Measurements from ENCODE around the gene HAL.
"Not testable (repeated sequence)": the region's sequence is repeated elsewhere in the genome, so short reads cannot be mapped to it uniquely, and the experiment has no call there.

Gene HAL

GRCh38 chr12:95982602-95983001 is 13.5 kb downstream of the HAL start:
- TF ChIP-seq SPI1 (IDR thresholded peaks at IDR 0.05; ENCODE audit: low read depth, low read length) (no peak), POU2F2 (IDR thresholded peaks at IDR 0.05; ENCODE audit: low read depth, low read length) (no peak), POLR2A (IDR thresholded peaks at IDR 0.05; ENCODE audit: low read depth, low read length) (no peak), PAX5 (IDR thresholded peaks at IDR 0.05; ENCODE audit: insufficient read depth, low read length, severe bottlenecking) (no peak)
- no peak for FAIRE-seq
- no peak for DNase-seq (ENCODE audit: insufficient read length, low spot score)

DNA sequence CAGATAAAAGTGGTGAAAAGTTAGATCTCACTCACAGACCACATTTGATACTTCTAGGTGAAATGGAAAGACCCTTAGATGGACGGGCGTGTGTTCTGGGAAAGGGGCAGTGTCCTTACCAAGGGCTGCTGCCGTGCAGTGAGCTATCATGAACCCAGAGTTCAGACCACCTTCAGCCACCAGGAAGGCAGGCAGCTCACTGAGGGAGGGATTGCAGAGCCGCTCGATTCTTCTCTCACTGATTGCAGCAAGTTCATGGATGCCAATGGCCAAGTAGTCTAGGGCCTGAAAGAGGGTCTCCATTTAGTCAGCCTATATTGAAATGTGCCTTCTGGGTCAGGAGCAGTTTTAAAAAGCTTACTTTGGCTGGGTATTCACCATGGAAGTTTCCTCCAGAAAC is 15.7 kb downstream of the HAL start:
- no peak for DNase-seq (ENCODE audit: insufficient read length, low spot score)
- no peak for TF ChIP-seq TAF1 (IDR thresholded peaks at IDR 0.05; ENCODE audit: low read depth, low read length)
- TF ChIP-seq PAX5 (IDR thresholded peaks at IDR 0.05; ENCODE audit: insufficient read depth, low read length, severe bottlenecking) = no peak
- no peak for FAIRE-seq

GRCh38 chr12:95978774-95979173 is 17.4 kb downstream of the HAL start:
- FAIRE-seq = no peak
- DNase-seq (ENCODE audit: insufficient read length, low spot score) = no peak
- TF ChIP-seq POU2F2 (IDR thresholded peaks at IDR 0.05; ENCODE audit: low read depth, low read length) (no peak), SPI1 (IDR thresholded peaks at IDR 0.05; ENCODE audit: low read depth, low read length) (no peak), POLR2A (IDR thresholded peaks at IDR 0.05; ENCODE audit: low read depth, low read length) (no peak), POLR2AphosphoS5 (IDR thresholded peaks at IDR 0.05; ENCODE audit: low read depth, low read length) (no peak), PAX5 (IDR thresholded peaks at IDR 0.05; ENCODE audit: insufficient read depth, low read length, severe bottlenecking) (no peak), TAF1 (IDR thresholded peaks at IDR 0.05; ENCODE audit: low read depth, low read length) (no peak)

- no peak for TF ChIP-seq PAX5 (IDR thresholded peaks at IDR 0.05; ENCODE audit: insufficient read depth, low read length, severe bottlenecking)
- TF ChIP-seq POLR2A (IDR thresholded peaks at IDR 0.05; ENCODE audit: low read depth, low read length) = no peak
- TF ChIP-seq SPI1 (IDR thresholded peaks at IDR 0.05; ENCODE audit: low read depth, low read length) = no peak
- TF ChIP-seq TAF1 (IDR thresholded peaks at IDR 0.05; ENCODE audit: low read depth, low read length) = no peak
- TF ChIP-seq POU2F2 (IDR thresholded peaks at IDR 0.05; ENCODE audit: low read depth, low read length) = no peak
- TF ChIP-seq POLR2AphosphoS5 (IDR thresholded peaks at IDR 0.05; ENCODE audit: low read depth, low read length) = no peak
- DNase-seq (ENCODE audit: insufficient read length, low spot score) (no peak), FAIRE-seq (no peak)
Observed at GRCh38 chr12:95978351-95978750, 17.8 kb downstream of the HAL start.

DNA sequence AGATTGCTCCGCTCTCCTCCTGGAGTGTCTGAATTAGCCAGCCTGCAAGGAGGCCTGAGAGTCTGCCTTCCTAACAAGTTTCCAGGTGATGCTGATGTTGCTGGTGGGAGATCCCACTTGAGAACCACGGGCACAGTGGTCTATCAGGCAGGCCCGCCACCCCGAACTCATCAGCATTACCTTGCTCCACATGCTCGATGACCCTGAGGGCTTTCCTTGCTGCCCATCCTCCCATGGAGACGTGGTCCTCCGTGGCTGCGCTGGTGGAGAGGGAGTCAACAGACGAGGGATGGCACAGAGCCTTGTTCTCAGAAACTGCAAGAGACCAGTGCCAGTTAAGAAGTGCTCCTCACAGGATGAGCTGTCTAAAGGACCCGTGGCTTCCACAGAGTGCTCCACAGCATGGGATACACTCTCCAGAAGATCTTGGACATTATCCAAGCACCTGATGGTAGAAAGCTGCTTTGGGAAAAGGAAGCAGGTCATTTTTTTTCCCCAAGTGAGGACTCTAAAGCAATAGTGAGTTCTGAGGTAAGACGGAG is 18.3 kb downstream of the HAL start:
- FAIRE-seq = no peak

GRCh38 chr12:95976416-95976832 is 19.7 kb downstream of the HAL start:
- FAIRE-seq (no peak), DNase-seq (ENCODE audit: insufficient read length, low spot score) (no peak)
- TF ChIP-seq POU2F2 (IDR thresholded peaks at IDR 0.05; ENCODE audit: low read depth, low read length) = no peak
- no peak for TF ChIP-seq POLR2AphosphoS5 (IDR thresholded peaks at IDR 0.05; ENCODE audit: low read depth, low read length)
- no peak for TF ChIP-seq TAF1 (IDR thresholded peaks at IDR 0.05; ENCODE audit: low read depth, low read length)
- no peak for TF ChIP-seq PAX5 (IDR thresholded peaks at IDR 0.05; ENCODE audit: insufficient read depth, low read length, severe bottlenecking)
- TF ChIP-seq SPI1 (IDR thresholded peaks at IDR 0.05; ENCODE audit: low read depth, low read length) = no peak
- no peak for TF ChIP-seq POLR2A (IDR thresholded peaks at IDR 0.05; ENCODE audit: low read depth, low read length)

More for the DNA sequence above, 18.3 kb downstream of the HAL start:
- DNase-seq (ENCODE audit: insufficient read length, low spot score) = no peak
- TF ChIP-seq PAX5 (IDR thresholded peaks at IDR 0.05; ENCODE audit: insufficient read depth, low read length, severe bottlenecking) (no peak), POLR2AphosphoS5 (IDR thresholded peaks at IDR 0.05; ENCODE audit: low read depth, low read length) (no peak), POLR2A (IDR thresholded peaks at IDR 0.05; ENCODE audit: low read depth, low read length) (no peak), POU2F2 (IDR thresholded peaks at IDR 0.05; ENCODE audit: low read depth, low read length) (no peak), TAF1 (IDR thresholded peaks at IDR 0.05; ENCODE audit: low read depth, low read length) (no peak), SPI1 (IDR thresholded peaks at IDR 0.05; ENCODE audit: low read depth, low read length) (no peak)

DNA sequence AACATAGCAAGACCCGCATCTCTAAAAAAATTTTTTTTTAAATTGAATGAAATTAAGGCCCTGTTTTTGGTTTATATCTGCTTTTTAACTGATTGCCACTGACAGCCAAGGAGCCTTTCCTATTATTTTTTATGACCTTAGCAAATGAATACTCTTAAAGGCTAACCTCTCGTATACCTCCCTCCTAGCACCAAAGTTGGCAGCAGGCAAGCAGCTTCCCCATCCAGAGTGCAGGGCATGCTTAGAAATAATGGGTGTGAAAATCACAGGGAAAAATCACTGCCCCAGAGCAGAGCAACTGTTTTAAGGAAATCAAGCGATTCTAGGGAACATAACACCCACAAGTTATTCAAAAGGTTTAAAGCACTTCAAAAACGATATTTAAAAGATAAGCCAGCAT is 20.7 kb downstream of the HAL start:
- no peak for DNase-seq (ENCODE audit: insufficient read length, low spot score)
- FAIRE-seq = no peak
- TF ChIP-seq POU2F2 (IDR thresholded peaks at IDR 0.05; ENCODE audit: low read depth, low read length) = no peak
- TF ChIP-seq PAX5 (IDR thresholded peaks at IDR 0.05; ENCODE audit: insufficient read depth, low read length, severe bottlenecking) = no peak
- no peak for TF ChIP-seq POLR2AphosphoS5 (IDR thresholded peaks at IDR 0.05; ENCODE audit: low read depth, low read length)
- no peak for TF ChIP-seq POLR2A (IDR thresholded peaks at IDR 0.05; ENCODE audit: low read depth, low read length)
- no peak for TF ChIP-seq TAF1 (IDR thresholded peaks at IDR 0.05; ENCODE audit: low read depth, low read length)
- no peak for TF ChIP-seq SPI1 (IDR thresholded peaks at IDR 0.05; ENCODE audit: low read depth, low read length)

- DNase-seq (ENCODE audit: insufficient read length, low spot score) (no peak), FAIRE-seq (no peak)
- TF ChIP-seq POU2F2 (IDR thresholded peaks at IDR 0.05; ENCODE audit: low read depth, low read length) = no peak
- TF ChIP-seq PAX5 (IDR thresholded peaks at IDR 0.05; ENCODE audit: insufficient read depth, low read length, severe bottlenecking) = no peak
- no peak for TF ChIP-seq POLR2AphosphoS5 (IDR thresholded peaks at IDR 0.05; ENCODE audit: low read depth, low read length)
- no peak for TF ChIP-seq TAF1 (IDR thresholded peaks at IDR 0.05; ENCODE audit: low read depth, low read length)
- no peak for TF ChIP-seq POLR2A (IDR thresholded peaks at IDR 0.05; ENCODE audit: low read depth, low read length)
- no peak for TF ChIP-seq SPI1 (IDR thresholded peaks at IDR 0.05; ENCODE audit: low read depth, low read length)
Observed at GRCh38 chr12:95974358-95974757, 21.8 kb downstream of the HAL start.

DNA sequence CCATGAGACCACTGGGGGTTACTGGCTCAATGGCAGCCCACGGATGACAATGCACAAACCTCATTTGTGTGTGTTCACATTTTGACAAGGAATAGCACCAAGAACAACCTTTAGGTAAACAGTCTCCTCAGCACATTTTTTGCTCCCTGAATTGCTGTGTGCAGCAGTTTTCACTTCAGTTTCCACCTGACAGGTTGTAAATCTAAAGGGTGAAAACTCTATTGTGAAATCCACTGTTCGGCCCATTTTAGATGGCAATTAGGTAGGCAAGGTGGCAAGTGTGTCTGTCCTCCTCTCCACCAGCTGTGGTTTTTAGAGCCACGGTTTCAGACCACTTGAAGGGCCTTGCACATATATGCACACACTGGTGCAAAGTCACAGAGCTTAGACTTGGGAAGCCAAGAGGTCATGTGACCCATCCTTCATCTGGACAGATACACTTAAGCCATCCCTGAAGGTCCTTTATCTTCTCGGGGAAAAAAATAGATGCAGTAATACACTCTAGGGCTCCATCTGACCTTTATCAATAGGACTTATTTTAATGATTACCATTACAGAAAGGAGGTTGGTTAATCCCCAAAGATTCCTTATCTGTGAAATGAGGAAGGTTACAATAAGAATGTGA is 23.2 kb downstream of the HAL start:
- no peak for TF ChIP-seq PAX5 (IDR thresholded peaks at IDR 0.05; ENCODE audit: insufficient read depth, low read length, severe bottlenecking)
- TF ChIP-seq POU2F2 (IDR thresholded peaks at IDR 0.05; ENCODE audit: low read depth, low read length) = no peak
- no peak for TF ChIP-seq POLR2A (IDR thresholded peaks at IDR 0.05; ENCODE audit: low read depth, low read length)
- DNase-seq (ENCODE audit: insufficient read length, low spot score) = no peak
- no peak for FAIRE-seq

GRCh38 chr12:95970905-95971304 is 25.2 kb downstream of the HAL start:
- TF ChIP-seq PAX5 (IDR thresholded peaks at IDR 0.05; ENCODE audit: insufficient read depth, low read length, severe bottlenecking) = no peak
- no peak for DNase-seq (ENCODE audit: insufficient read length, low spot score)
- FAIRE-seq = no peak

DNA sequence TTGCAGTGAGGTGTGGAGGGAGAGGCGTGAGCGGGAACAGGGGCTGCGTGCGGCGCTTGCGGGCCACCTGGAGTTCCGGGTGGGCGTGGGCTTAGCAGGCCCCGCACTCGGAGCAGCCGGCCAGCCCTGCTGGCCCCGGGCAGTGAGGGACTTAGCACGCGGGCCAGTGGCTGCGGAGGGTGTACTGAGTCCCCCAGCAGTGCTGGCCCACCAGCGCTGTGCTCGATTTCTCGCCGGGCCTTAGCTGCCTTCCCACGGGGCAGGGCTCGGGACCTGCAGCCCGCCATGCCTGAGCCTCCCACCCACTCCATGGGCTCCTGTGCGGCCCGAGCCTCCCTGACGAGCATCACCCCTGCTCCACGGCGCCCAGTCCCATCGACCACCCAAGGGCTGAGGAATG is 27.0 kb downstream of the HAL start:
- not testable (repeated sequence) for FAIRE-seq; DNase-seq (ENCODE audit: insufficient read length, low spot score)
